Mammary epithelial cell (primary cell): ENCODE measurements around the gene MYLK.

ENCODE experiments used
- CTCF ChIP-seq, 2 donors: IDR thresholded peaks in 1 of 2; conservative IDR thresholded peaks in 1 of 2; 2 replicates each; pipeline ENCODE4 v1.5.1; 2011 to 2012; ENCODE audit warnings: inconsistent platforms in 2 of 2, low read length in 2 of 2, mild to moderate bottlenecking in 2 of 2, control low read depth in 1 of 2, low read depth in 1 of 2; ENCODE audit not compliant: insufficient read depth in 1 of 2; ENCODE audit errors: extremely low read depth in 1 of 2
- EZH2 ChIP-seq: IDR thresholded peaks from 2 replicates; pipeline ENCODE4 v1.6.1; 2012; ENCODE audit warnings: low read length, inconsistent platforms, borderline replicate concordance

DNA sequence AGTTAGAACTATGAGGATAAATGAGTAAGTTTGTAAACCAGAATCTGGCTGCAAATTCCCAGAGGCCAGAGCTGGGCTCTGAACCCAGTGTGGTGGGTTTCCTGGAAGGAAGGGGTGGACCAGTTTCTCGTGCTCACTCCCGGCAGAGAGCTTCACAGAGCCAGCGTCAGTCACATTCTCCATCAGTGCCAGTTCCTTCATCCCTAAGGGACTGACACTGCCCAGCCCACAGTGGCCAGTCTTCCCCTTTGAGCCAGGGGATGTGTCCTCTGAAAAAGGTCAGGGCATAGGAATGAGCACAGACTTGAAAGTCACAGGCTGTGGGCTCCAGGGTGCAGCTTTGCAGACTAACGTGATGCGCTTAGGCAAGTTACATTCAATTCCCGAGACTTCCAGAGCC is 163.5 kb downstream of the MYLK start:
- TF ChIP-seq EZH2 (no peak), CTCF (conservative IDR thresholded peaks at IDR 0.05 in 1 of 2, IDR thresholded peaks at IDR 0.05 in 1 of 2; ENCODE audit: extremely low read depth in 1 of 2, insufficient read depth in 1 of 2, low read depth in 1 of 2, low read length in 2 of 2) (no peak)
